ENCODE measurements around the gene ZMIZ2. TPM values are rescaled to one million over a fixed set of nuclear protein-coding genes. Genes with fewer than 3 reads are reported as not detected.

The ZMIZ2 gene
- total and polyA plus RNA-seq, 2 experiments from 2014 or later: 15.5 to 46.1 TPM

DNA sequence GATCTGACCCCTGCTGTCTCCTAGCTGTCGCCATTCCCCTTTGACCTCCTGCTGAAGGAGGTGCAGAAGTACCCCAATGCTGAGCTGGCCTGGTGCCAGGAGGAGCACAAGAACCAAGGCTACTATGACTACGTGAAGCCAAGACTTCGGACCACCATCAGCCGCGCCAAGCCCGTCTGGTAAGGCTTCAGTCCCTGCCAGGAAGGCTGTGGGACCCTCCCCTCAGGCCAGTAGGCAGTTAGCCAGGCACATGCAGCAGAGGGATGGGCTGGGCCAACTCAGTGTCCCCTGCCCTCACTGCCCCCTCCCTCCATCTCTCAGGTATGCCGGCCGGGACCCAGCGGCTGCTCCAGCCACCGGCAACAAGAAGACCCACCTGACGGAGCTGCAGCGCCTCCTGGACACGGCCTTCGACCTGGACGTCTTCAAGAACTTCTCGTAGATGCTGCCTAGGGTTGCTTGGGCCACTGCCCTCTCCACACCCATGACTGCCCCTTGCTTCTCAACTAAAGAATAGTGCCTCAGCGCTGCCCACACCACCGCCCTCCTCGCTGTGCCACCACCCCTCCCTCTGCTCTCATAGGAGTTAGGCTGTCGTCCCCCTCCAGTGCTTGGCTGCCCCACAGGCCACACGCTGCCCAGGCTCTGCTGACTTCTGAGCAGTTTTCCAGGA lies 41.0 kb upstream of the ZMIZ2 start:
- Histone ChIP-seq H2AFZ (no peak overlapping the region), H3K27ac (ENCODE audit: low read depth) (no peak overlapping the region), H3K4me3 (no peak overlapping the region), H3K4me2 (no peak overlapping the region), H3F3A (replicated peaks; ENCODE audit: low read depth) (no peaks in the 10 kb centered on the region), H3K36me3 (ENCODE audit: insufficient read depth) (0 out of 2 replicates have a peak, but pooled peaks cover 4% of the 10 kb centered on the region), H3K79me2 (replicated peaks; ENCODE audit: insufficient read depth) (no peaks in the 10 kb centered on the region), H3K4me1 (ENCODE audit: insufficient read depth) (no peaks in the 10 kb centered on the region), H4K20me1 (replicated peaks; ENCODE audit: insufficient read depth) (no peaks in the 10 kb centered on the region; the same call in 1 of the 2 replicates), H3K9me2 (ENCODE audit: insufficient read depth) (no peaks in the 10 kb centered on the region), H3K27me3 (ENCODE audit: insufficient read depth) (no peaks in the 10 kb centered on the region)
- peaks cover 23% of the 10 kb centered on the region for H3K36me3 Mint-ChIP-seq (ENCODE audit: low read depth)
- no peak for ATAC-seq
- H3K4me1 Mint-ChIP-seq: peaks cover 3% of the 10 kb centered on the region; the same call in 2 of the 3 replicates
- TF ChIP-seq, protein P1, sequence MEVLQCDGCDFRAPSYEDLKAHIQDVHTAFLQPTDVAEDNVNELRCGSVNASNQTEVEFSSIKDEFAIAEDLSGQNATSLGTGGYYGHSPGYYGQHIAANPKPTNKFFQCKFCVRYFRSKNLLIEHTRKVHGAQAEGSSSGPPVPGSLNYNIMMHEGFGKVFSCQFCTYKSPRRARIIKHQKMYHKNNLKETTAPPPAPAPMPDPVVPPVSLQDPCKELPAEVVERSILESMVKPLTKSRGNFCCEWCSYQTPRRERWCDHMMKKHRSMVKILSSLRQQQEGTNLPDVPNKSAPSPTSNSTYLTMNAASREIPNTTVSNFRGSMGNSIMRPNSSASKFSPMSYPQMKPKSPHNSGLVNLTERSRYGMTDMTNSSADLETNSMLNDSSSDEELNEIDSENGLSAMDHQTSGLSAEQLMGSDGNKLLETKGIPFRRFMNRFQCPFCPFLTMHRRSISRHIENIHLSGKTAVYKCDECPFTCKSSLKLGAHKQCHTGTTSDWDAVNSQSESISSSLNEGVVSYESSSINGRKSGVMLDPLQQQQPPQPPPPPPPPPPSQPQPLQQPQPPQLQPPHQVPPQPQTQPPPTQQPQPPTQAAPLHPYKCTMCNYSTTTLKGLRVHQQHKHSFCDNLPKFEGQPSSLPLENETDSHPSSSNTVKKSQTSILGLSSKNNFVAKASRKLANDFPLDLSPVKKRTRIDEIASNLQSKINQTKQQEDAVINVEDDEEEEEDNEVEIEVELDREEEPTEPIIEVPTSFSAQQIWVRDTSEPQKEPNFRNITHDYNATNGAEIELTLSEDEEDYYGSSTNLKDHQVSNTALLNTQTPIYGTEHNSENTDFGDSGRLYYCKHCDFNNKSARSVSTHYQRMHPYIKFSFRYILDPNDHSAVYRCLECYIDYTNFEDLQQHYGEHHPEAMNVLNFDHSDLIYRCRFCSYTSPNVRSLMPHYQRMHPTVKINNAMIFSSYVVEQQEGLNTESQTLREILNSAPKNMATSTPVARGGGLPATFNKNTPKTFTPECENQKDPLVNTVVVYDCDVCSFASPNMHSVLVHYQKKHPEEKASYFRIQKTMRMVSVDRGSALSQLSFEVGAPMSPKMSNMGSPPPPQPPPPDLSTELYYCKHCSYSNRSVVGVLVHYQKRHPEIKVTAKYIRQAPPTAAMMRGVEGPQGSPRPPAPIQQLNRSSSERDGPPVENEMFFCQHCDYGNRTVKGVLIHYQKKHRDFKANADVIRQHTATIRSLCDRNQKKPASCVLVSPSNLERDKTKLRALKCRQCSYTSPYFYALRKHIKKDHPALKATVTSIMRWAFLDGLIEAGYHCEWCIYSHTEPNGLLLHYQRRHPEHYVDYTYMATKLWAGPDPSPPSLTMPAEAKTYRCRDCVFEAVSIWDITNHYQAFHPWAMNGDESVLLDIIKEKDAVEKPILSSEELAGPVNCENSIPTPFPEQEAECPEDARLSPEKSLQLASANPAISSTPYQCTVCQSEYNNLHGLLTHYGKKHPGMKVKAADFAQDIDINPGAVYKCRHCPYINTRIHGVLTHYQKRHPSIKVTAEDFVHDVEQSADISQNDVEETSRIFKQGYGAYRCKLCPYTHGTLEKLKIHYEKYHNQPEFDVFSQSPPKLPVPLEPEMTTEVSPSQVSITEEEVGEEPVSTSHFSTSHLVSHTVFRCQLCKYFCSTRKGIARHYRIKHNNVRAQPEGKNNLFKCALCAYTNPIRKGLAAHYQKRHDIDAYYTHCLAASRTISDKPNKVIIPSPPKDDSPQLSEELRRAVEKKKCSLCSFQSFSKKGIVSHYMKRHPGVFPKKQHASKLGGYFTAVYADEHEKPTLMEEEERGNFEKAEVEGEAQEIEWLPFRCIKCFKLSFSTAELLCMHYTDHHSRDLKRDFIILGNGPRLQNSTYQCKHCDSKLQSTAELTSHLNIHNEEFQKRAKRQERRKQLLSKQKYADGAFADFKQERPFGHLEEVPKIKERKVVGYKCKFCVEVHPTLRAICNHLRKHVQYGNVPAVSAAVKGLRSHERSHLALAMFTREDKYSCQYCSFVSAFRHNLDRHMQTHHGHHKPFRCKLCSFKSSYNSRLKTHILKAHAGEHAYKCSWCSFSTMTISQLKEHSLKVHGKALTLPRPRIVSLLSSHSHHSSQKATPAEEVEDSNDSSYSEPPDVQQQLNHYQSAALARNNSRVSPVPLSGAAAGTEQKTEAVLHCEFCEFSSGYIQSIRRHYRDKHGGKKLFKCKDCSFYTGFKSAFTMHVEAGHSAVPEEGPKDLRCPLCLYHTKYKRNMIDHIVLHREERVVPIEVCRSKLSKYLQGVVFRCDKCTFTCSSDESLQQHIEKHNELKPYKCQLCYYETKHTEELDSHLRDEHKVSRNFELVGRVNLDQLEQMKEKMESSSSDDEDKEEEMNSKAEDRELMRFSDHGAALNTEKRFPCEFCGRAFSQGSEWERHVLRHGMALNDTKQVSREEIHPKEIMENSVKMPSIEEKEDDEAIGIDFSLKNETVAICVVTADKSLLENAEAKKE (CRISPR knock-in tag; IDR thresholded peaks at IDR 0.05): no peak
- no peak for TF ChIP-seq ZNF114 (CRISPR knock-in tag; IDR thresholded peaks at IDR 0.05)
- TF ChIP-seq, protein P2, sequence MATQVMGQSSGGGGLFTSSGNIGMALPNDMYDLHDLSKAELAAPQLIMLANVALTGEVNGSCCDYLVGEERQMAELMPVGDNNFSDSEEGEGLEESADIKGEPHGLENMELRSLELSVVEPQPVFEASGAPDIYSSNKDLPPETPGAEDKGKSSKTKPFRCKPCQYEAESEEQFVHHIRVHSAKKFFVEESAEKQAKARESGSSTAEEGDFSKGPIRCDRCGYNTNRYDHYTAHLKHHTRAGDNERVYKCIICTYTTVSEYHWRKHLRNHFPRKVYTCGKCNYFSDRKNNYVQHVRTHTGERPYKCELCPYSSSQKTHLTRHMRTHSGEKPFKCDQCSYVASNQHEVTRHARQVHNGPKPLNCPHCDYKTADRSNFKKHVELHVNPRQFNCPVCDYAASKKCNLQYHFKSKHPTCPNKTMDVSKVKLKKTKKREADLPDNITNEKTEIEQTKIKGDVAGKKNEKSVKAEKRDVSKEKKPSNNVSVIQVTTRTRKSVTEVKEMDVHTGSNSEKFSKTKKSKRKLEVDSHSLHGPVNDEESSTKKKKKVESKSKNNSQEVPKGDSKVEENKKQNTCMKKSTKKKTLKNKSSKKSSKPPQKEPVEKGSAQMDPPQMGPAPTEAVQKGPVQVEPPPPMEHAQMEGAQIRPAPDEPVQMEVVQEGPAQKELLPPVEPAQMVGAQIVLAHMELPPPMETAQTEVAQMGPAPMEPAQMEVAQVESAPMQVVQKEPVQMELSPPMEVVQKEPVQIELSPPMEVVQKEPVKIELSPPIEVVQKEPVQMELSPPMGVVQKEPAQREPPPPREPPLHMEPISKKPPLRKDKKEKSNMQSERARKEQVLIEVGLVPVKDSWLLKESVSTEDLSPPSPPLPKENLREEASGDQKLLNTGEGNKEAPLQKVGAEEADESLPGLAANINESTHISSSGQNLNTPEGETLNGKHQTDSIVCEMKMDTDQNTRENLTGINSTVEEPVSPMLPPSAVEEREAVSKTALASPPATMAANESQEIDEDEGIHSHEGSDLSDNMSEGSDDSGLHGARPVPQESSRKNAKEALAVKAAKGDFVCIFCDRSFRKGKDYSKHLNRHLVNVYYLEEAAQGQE (IDR thresholded peaks at IDR 0.05; ENCODE audit: unreplicated experiment): no peak
- no peak for TF ChIP-seq NANOG (IDR thresholded peaks at IDR 0.05; ENCODE audit: borderline replicate concordance)
- TF ChIP-seq JUNB (IDR thresholded peaks at IDR 0.05; ENCODE audit: unreplicated experiment): no peak
- no peaks in the 10 kb centered on the region; the same call in 1 of the 3 replicates for H3K9me3 Mint-ChIP-seq
- no peak overlapping the region for H3K27ac Mint-ChIP-seq
- no peak for DNase-seq (ENCODE audit: low spot score)
- peaks cover 14% of the 10 kb centered on the region for H3K27me3 Mint-ChIP-seq (ENCODE audit: insufficient read depth, low read depth, poor library complexity)
- no peak overlapping the region for H3K4me3 Mint-ChIP-seq

Measured in GM23338 (cell line).